GM23338 (cell line): Measurements from ENCODE around the gene TP53BP2. TPM values are rescaled to one million over a fixed set of nuclear protein-coding genes. Genes with fewer than 3 reads are reported as not detected.
A peak's percentile ranks its signal among the peaks of the same experiment; 100 is the strongest.

Experiments used
- ATAC-seq: fragments of 200-7000 bp; cut with Tn5 transposase; 3 replicates; pipeline ENCODE4 v1.9.1; 2020
- DNase-seq: peaks from one replicate; pipeline ENCODE4 v3.0.0-alpha.2; 2015; ENCODE audit warnings: low spot score
- H2AFZ ChIP-seq: fragments of 200-600 bp; sonication (generic); 2 replicates; pipeline ENCODE4 v1.8.0; 2016; ENCODE audit warnings: antibody characterized with exemption, mild to moderate bottlenecking, moderate library complexity
- H3F3A ChIP-seq: fragments of 200-600 bp; sonication (generic); replicated peaks from 2 replicates; pipeline ENCODE4 v1.8.0; 2017; ENCODE audit warnings: antibody characterized with exemption, mixed run types, low read depth
- H3K27ac ChIP-seq: fragments of 200-600 bp; sonication (generic); 2 replicates; pipeline ENCODE4 v1.6.1; 2016; ENCODE audit warnings: low read depth
- H3K27me3 ChIP-seq: fragments of 200-600 bp; sonication (generic); 2 replicates; pipeline ENCODE4 v1.8.0; 2016; ENCODE audit warnings: mild to moderate bottlenecking, mixed run types, moderate library complexity; ENCODE audit not compliant: insufficient read depth
- H3K36me3 ChIP-seq: fragments of 200-600 bp; sonication (generic); 2 replicates; pipeline ENCODE4 v1.8.0; 2016; ENCODE audit warnings: mild to moderate bottlenecking; ENCODE audit not compliant: insufficient read depth
- H3K4me1 ChIP-seq: fragments of 200-600 bp; sonication (generic); 2 replicates; pipeline ENCODE4 v1.8.0; 2016; ENCODE audit warnings: mild to moderate bottlenecking, moderate library complexity; ENCODE audit not compliant: insufficient read depth
- H3K4me2 ChIP-seq: fragments of 200-600 bp; sonication (generic); 2 replicates; pipeline ENCODE4 v1.7.1; 2017; ENCODE audit warnings: mixed run types
- H3K4me3 ChIP-seq: fragments of 200-600 bp; sonication (generic); 2 replicates; pipeline ENCODE4 v1.6.1; 2016; ENCODE audit warnings: mixed run types
- H3K79me2 ChIP-seq: fragments of 200-600 bp; sonication (generic); replicated peaks from 2 replicates; pipeline ENCODE4 v1.8.0; 2017; ENCODE audit warnings: mild to moderate bottlenecking; ENCODE audit not compliant: insufficient read depth
- H3K9me2 ChIP-seq: fragments of 200-600 bp; sonication (generic); 2 replicates; pipeline ENCODE4 v1.8.0; 2017; ENCODE audit not compliant: insufficient read depth
- H4K20me1 ChIP-seq: fragments of 200-600 bp; sonication (generic); replicated peaks from 2 replicates; pipeline ENCODE4 v1.8.0; 2017; ENCODE audit warnings: mild to moderate bottlenecking; ENCODE audit not compliant: insufficient read depth
- H3K27ac Mint-ChIP-seq: 2 replicates; pipeline ENCODE4 v1.8.0; 2020; ENCODE audit warnings: inconsistent platforms, mild to moderate bottlenecking, moderate library complexity, mixed read lengths
- H3K27me3 Mint-ChIP-seq: 3 replicates; pipeline ENCODE4 v1.8.0; 2022; ENCODE audit warnings: low read depth, mild to moderate bottlenecking, moderate library complexity, mixed read lengths, inconsistent platforms; ENCODE audit not compliant: insufficient read depth, poor library complexity
- H3K36me3 Mint-ChIP-seq: 3 replicates; pipeline ENCODE4 v1.8.0; 2021; ENCODE audit warnings: low read depth, mild to moderate bottlenecking, inconsistent platforms, moderate library complexity, mixed read lengths
- H3K4me1 Mint-ChIP-seq: 3 replicates; pipeline ENCODE4 v1.8.0; 2020; ENCODE audit warnings: mild to moderate bottlenecking, inconsistent platforms, mixed read lengths
- H3K4me3 Mint-ChIP-seq: 3 replicates; pipeline ENCODE4 v1.8.0; 2021; ENCODE audit warnings: moderate library complexity, mild to moderate bottlenecking, inconsistent platforms, mixed read lengths
- H3K9me3 Mint-ChIP-seq: 3 replicates; pipeline ENCODE4 v1.8.0; 2020; ENCODE audit warnings: moderate library complexity, mild to moderate bottlenecking, inconsistent platforms, mixed read lengths
- CTCF ChIP-seq, 2 experiments: fragments of 200-600 bp in 1 of 2; sonication (generic) in 1 of 2; conservative IDR thresholded peaks; 2 replicates each; pipeline versions ENCODE4 v1.5.1 to v1.6.1; 2016 to 2017; ENCODE audit warnings: antibody characterized with exemption in 2 of 2, low read depth in 2 of 2, mild to moderate bottlenecking in 2 of 2, moderate library complexity in 1 of 2
- ETS1 ChIP-seq: IDR thresholded peaks from 2 replicates; pipeline ENCODE4 v1.6.1; 2016; ENCODE audit warnings: antibody characterized with exemption
- EZH2 ChIP-seq: fragments of 200-600 bp; sonication (generic); IDR thresholded peaks from one replicate; pipeline ENCODE4 v1.8.0; 2017; ENCODE audit warnings: antibody characterized with exemption, mild to moderate bottlenecking, low read depth; ENCODE audit not compliant: unreplicated experiment
- JUNB ChIP-seq: IDR thresholded peaks from one replicate; pipeline ENCODE4 v1.6.1; 2016; ENCODE audit warnings: antibody characterized with exemption; ENCODE audit not compliant: unreplicated experiment
- NANOG ChIP-seq: IDR thresholded peaks from 2 replicates; pipeline ENCODE4 v1.6.1; 2016; ENCODE audit warnings: antibody characterized with exemption, borderline replicate concordance
- REST ChIP-seq: IDR thresholded peaks from one replicate; pipeline ENCODE4 v1.6.1; 2018; ENCODE audit warnings: antibody characterized with exemption; ENCODE audit not compliant: unreplicated experiment
- ZNF114 ChIP-seq: fragments of 250-450 bp; sonication (Bioruptor Pico); IDR thresholded peaks from 2 replicates; pipeline ENCODE4 v1.5.0; 2020; ENCODE audit warnings: mild to moderate bottlenecking, moderate library complexity
- ZNF331 ChIP-seq: fragments of 250-450 bp; sonication (Bioruptor Pico); IDR thresholded peaks from 2 replicates; pipeline ENCODE4 v1.5.0; 2020; ENCODE audit warnings: low read depth, mild to moderate bottlenecking, moderate library complexity
- ZNF462 ChIP-seq: fragments of 250-450 bp; sonication (Bioruptor Pico); IDR thresholded peaks from 2 replicates; pipeline ENCODE4 v1.5.0; 2020; ENCODE audit warnings: mild to moderate bottlenecking, moderate library complexity
- polyA plus RNA-seq: library from polyadenylated mRNA; unstranded; fragments of >200 nt; fragmentation: Nextera tagmentation; extraction: Ambion mirVana; gene quantifications from 2 replicates; pipeline ENCODE4 v1.2.1, GENCODE V29; 2016
- total RNA-seq: library from RNA; depleted of rRNA; stranded (reverse); fragments of >200 nt; shearing (Covaris generic); gene quantifications from 2 replicates; pipeline ENCODE4 v1.2.3, GENCODE V29; 2014

The TP53BP2 gene
- total and polyA plus RNA-seq, 2 experiments from 2014 or later: 10.1 to 32.9 TPM

- Histone ChIP-seq H3F3A (no peaks in the 10 kb centered on the region), H3K4me3 (peak overlapping the region; percentile 84; the same call in 1 of the 2 replicates), H3K36me3 (no peaks in the 10 kb centered on the region), H3K4me1 (peaks cover 12% of the 10 kb centered on the region), H3K79me2 (no peaks in the 10 kb centered on the region), H4K20me1 (no peaks in the 10 kb centered on the region), H3K27me3 (peaks cover 25% of the 10 kb centered on the region), H3K4me2 (peak overlapping the region; percentile 97), H3K9me2 (no peaks in the 10 kb centered on the region), H2AFZ (0 out of 2 replicates have a peak overlapping the region, but pooled peaks have one; percentile 97), H3K27ac (no peak overlapping the region)
- Mint-ChIP-seq H3K27ac (no peak overlapping the region), H3K4me1 (peaks cover 13% of the 10 kb centered on the region), H3K27me3 (peaks cover 13% of the 10 kb centered on the region), H3K36me3 (peaks cover 11% of the 10 kb centered on the region), H3K4me3 (peak overlapping the region; percentile 84; the same call in 2 of the 3 replicates), H3K9me3 (no peaks in the 10 kb centered on the region)
- ATAC-seq: no peak
- no peak for TF ChIP-seq ETS1
- TF ChIP-seq JUNB: no peak
- TF ChIP-seq ZNF331 (CRISPR knock-in tag): no peak
- no peak for TF ChIP-seq NANOG
- no peak for TF ChIP-seq CTCF (conservative IDR thresholded peaks at IDR 0.05; ENCODE audit: low read depth in 2 of 2)
- no peak for TF ChIP-seq EZH2
- TF ChIP-seq ZNF114: no peak
- no peak for TF ChIP-seq ZNF462 (CRISPR knock-in tag)
- TF ChIP-seq REST: no peak
- no peak for DNase-seq
Observed at GRCh38 chr1:223747838-223748335, 97.9 kb downstream of the TP53BP2 start.
